HG02884 (cell line): Measurements from ENCODE around the gene NTM.

Experiments used
- ATAC-seq: cut with Tn5 transposase; IDR thresholded peaks from one replicate; pipeline ENCODE4 v1.9.1; 2021; ENCODE audit warnings: mild to moderate bottlenecking, moderate library complexity; ENCODE audit not compliant: unreplicated experiment

NTM gene

GRCh38 chr11:131538322-131538721, 167.9 kb downstream of the NTM start:
- no peak for ATAC-seq

GRCh38 chr11:131540676-131541075, 170.3 kb downstream of the NTM start:
- no peak for ATAC-seq

- ATAC-seq, result no peak
Observed at GRCh38 chr11:131543389-131544025, 173.1 kb downstream of the NTM start.

GRCh38 chr11:131544591-131544990, 174.2 kb downstream of the NTM start:
- no peak for ATAC-seq

GRCh38 chr11:131546218-131546895, 175.9 kb downstream of the NTM start:
- ATAC-seq, result no peak

- ATAC-seq, result no peak
Observed at GRCh38 chr11:131549099-131549498, 178.7 kb downstream of the NTM start.

- ATAC-seq, result no peak
Observed at GRCh38 chr11:131549770-131550169, 179.4 kb downstream of the NTM start.

- no peak for ATAC-seq
Observed at GRCh38 chr11:131560287-131560686, 189.9 kb downstream of the NTM start.

GRCh38 chr11:131561501-131561900, 191.1 kb downstream of the NTM start:
- ATAC-seq, result no peak

- ATAC-seq, result no peak
Observed at GRCh38 chr11:131561972-131562371, 191.6 kb downstream of the NTM start.

GRCh38 chr11:131568318-131568717, 197.9 kb downstream of the NTM start:
- no peak for ATAC-seq

GRCh38 chr11:131571571-131571970, 201.2 kb downstream of the NTM start:
- ATAC-seq, result no peak

GRCh38 chr11:131572423-131572822, 202.0 kb downstream of the NTM start:
- no peak for ATAC-seq

- ATAC-seq, result peak; percentile 80
Observed at GRCh38 chr11:131579932-131580387, 209.5 kb downstream of the NTM start.

GRCh38 chr11:131580476-131580875, 210.1 kb downstream of the NTM start:
- no peak for ATAC-seq

- no peak for ATAC-seq
Observed at GRCh38 chr11:131581046-131581445, 210.6 kb downstream of the NTM start.

GRCh38 chr11:131582021-131582525, 211.7 kb downstream of the NTM start:
- no peak for ATAC-seq

- ATAC-seq, result no peak
Observed at GRCh38 chr11:131583421-131583820, 213.0 kb downstream of the NTM start.

- no peak for ATAC-seq
Observed at GRCh38 chr11:131583938-131584337, 213.5 kb downstream of the NTM start.

GRCh38 chr11:131584785-131585592, 214.6 kb downstream of the NTM start:
- no peak for ATAC-seq

- ATAC-seq, result no peak
Observed at GRCh38 chr11:131588057-131588456, 217.6 kb downstream of the NTM start.

GRCh38 chr11:131591051-131591461, 220.6 kb downstream of the NTM start:
- no peak for ATAC-seq
